ENCODE results near the gene SLC25A10. TPM values are rescaled to one million over a fixed set of nuclear protein-coding genes. Genes with fewer than 3 reads are reported as not detected.
A peak's percentile ranks its signal among the peaks of the same experiment; 100 is the strongest.

SLC25A10 gene
- total and polyA plus RNA-seq, 2 donors (not counting 3 experiments of a cell fraction or from before 2014, with no cell fraction given): 16.7 to 17.2 TPM

DNA sequence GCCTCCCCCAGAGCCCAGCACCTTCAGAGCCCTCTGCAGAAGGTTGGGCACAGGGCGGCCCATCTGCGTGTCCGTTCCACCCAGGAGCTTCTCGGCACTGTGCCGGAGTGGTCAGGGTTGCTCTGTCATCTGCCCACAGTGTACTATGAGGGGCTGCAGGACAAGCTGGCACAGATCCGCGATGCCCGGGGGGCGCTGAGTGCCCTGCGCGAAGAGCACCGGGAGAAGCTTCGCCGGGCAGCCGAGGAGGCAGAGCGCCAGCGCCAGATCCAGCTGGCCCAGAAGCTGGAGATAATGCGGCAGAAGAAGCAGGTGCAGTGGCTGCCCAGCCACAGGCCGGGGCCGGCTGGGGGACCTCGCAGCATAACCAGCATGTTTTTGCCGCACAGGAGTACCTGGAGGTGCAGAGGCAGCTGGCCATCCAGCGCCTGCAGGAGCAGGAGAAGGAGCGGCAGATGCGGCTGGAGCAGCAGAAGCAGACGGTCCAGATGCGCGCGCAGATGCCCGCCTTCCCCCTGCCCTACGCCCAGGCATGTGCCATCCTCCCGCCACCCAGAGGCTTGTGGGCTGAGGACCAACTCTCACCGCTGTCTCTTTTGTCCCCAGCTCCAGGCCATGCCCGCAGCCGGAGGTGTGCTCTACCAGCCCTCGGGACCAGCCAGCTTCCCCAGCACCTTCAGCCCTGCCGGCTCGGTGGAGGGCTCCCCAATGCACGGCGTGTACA, 15.7 kb upstream of the SLC25A10 start:
- ChIA-PET POLR2A (no interaction called here), CTCF (no interaction called here)
- H3K36me3 ChIP-seq (ENCODE audit: control insufficient read depth in 2 of 2, extremely low read depth in 1 of 2, insufficient read depth in 2 of 2, low read length in 2 of 2): peaks cover 20 to 72% of the 10 kb centered on the region in 2 experiments
- intact Hi-C loops (cut with micrococcal nuclease) (no loop called here), dilution Hi-C loops (cut with MboI; ENCODE audit: extremely low pct_ligation_motif_present, low sequenced_read_pairs) (no loop called here)
- H3K9me3 ChIP-seq (replicated peaks; ENCODE audit: control insufficient read depth, insufficient read depth, low read length): no peaks in the 10 kb centered on the region
- no peaks in the 10 kb centered on the region for H3K9me1 ChIP-seq (replicated peaks; ENCODE audit: control insufficient read depth, extremely low read depth, insufficient read depth, low read length)
- TF ChIP-seq EZH2 (IDR thresholded peaks at IDR 0.05; ENCODE audit: borderline replicate concordance, low read depth, low read length, severe bottlenecking): no peak
- peak; percentile 14 for TF ChIP-seq POLR2AphosphoS5 (IDR thresholded peaks at IDR 0.05; ENCODE audit: insufficient read depth, low read depth, low read length)
- H3K27ac ChIP-seq (ENCODE audit: insufficient read depth, low read depth, low read length): no peak overlapping the region
- H3K79me2 ChIP-seq (ENCODE audit: control insufficient read depth, insufficient read depth, low read length): peaks cover 29% of the 10 kb centered on the region
- DNase-seq (ENCODE audit: low read depth, low spot score) (no peak), FAIRE-seq (no peak)
- H4K20me1 ChIP-seq (replicated peaks; ENCODE audit: control insufficient read depth, extremely low read depth, insufficient read depth, low read length): no peaks in the 10 kb centered on the region
- peaks cover under 1% of the 10 kb centered on the region for H3K4me1 ChIP-seq (ENCODE audit: control insufficient read depth, extremely low read depth, insufficient read depth, low read length)
- BruUV-seq (replicated peaks): TSS peak; percentile 12
- no peak overlapping the region for H3K9ac ChIP-seq (replicated peaks; ENCODE audit: extremely low read depth, insufficient read depth, low read length)
- no peaks in the 10 kb centered on the region for H3K27me3 ChIP-seq (ENCODE audit: control insufficient read depth in 2 of 2, insufficient read depth in 2 of 2, low read length in 2 of 2)
- no peak overlapping the region for H3K4me3 ChIP-seq (replicated peaks in 1 of 3; ENCODE audit: insufficient read depth in 1 of 3, low read depth in 1 of 3, low read length in 3 of 3)
- H3K4me2 ChIP-seq (ENCODE audit: insufficient read depth, low read length): no peak overlapping the region
- H2AFZ ChIP-seq (ENCODE audit: low read depth, low read length): no peak overlapping the region

DNA sequence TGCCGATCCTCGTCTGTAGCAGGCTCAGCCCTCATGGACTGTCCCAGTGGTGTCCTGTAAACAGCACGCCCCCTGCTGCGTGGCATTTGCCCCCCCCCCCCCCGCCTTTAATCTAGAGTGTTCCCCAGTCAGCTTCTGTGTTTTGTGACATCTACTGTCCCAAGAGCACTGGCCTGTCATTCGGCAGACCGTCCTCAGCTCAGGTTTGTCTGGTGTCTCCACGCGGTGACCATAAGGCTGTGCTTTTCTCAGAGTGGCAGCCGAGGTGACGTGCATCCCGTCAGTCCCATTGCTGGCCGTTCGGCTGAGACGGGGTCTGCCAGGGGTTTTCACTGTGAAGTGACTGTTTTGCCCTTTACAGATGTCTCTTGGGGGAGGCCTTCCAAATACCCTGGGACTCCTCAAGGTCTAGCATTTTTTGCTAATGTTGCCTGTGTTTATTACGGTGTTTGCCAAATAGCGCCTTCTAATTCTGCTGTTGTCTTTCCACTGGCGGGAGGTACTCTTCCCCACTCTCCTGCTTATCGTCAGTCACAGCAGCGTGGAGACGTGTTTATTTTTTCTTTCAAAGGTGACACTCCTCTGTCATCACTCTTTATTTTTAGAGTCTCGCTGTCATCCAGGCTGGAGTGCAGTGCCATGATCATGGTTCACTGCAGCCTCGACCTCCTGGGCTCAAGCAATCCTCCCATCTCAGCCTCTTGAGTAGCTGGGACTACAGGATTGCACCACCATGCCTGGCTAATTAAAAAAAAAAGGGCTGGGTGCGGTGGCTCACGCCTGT, 14.6 kb upstream of the SLC25A10 start:
- peaks cover 34% of the 10 kb centered on the region for H3K79me2 ChIP-seq (ENCODE audit: control insufficient read depth, insufficient read depth, low read length)
- no peak overlapping the region for H3K4me3 ChIP-seq (replicated peaks in 1 of 3; ENCODE audit: insufficient read depth in 1 of 3, low read depth in 1 of 3, low read length in 3 of 3)
- H3K4me1 ChIP-seq (ENCODE audit: control insufficient read depth, extremely low read depth, insufficient read depth, low read length): peaks cover 10% of the 10 kb centered on the region
- DNase-seq (ENCODE audit: low read depth, low spot score) (no peak), FAIRE-seq (no peak)
- TF ChIP-seq MYC (IDR thresholded peaks at IDR 0.05; ENCODE audit: low read depth, low read length) (no peak), GATA2 (IDR thresholded peaks at IDR 0.05; ENCODE audit: insufficient read depth, insufficient read length, low read depth, low read length) (no peak), FOS (IDR thresholded peaks at IDR 0.05; ENCODE audit: borderline replicate concordance, insufficient read depth, low read length) (no peak), POLR2A (IDR thresholded peaks at IDR 0.05; ENCODE audit: low read depth, low read length) (no peak), JUN (IDR thresholded peaks at IDR 0.05; ENCODE audit: borderline replicate concordance, insufficient read depth, insufficient read length, low read depth) (no peak), EZH2 (IDR thresholded peaks at IDR 0.05; ENCODE audit: borderline replicate concordance, low read depth, low read length, severe bottlenecking) (no peak), POLR2AphosphoS5 (IDR thresholded peaks at IDR 0.05; ENCODE audit: insufficient read depth, low read depth, low read length) (no peak)
- TF ChIP-seq, protein P1, sequence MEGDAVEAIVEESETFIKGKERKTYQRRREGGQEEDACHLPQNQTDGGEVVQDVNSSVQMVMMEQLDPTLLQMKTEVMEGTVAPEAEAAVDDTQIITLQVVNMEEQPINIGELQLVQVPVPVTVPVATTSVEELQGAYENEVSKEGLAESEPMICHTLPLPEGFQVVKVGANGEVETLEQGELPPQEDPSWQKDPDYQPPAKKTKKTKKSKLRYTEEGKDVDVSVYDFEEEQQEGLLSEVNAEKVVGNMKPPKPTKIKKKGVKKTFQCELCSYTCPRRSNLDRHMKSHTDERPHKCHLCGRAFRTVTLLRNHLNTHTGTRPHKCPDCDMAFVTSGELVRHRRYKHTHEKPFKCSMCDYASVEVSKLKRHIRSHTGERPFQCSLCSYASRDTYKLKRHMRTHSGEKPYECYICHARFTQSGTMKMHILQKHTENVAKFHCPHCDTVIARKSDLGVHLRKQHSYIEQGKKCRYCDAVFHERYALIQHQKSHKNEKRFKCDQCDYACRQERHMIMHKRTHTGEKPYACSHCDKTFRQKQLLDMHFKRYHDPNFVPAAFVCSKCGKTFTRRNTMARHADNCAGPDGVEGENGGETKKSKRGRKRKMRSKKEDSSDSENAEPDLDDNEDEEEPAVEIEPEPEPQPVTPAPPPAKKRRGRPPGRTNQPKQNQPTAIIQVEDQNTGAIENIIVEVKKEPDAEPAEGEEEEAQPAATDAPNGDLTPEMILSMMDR (IDR thresholded peaks at IDR 0.05; ENCODE audit: extremely low read depth in 1 of 2, insufficient read depth in 1 of 2, low read depth in 1 of 2, low read length in 2 of 2): no peak
- TF ChIP-seq, protein P2, sequence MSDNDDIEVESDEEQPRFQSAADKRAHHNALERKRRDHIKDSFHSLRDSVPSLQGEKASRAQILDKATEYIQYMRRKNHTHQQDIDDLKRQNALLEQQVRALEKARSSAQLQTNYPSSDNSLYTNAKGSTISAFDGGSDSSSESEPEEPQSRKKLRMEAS (IDR thresholded peaks at IDR 0.05; ENCODE audit: insufficient read depth, insufficient read length): no peak
- no peaks in the 10 kb centered on the region for H3K27me3 ChIP-seq (ENCODE audit: control insufficient read depth in 2 of 2, insufficient read depth in 2 of 2, low read length in 2 of 2)
- intact Hi-C loops (cut with micrococcal nuclease) (no loop called here), dilution Hi-C loops (cut with MboI; ENCODE audit: extremely low pct_ligation_motif_present, low sequenced_read_pairs) (no loop called here)
- no peaks in the 10 kb centered on the region for H3K9me3 ChIP-seq (replicated peaks; ENCODE audit: control insufficient read depth, insufficient read depth, low read length)
- H3K9me1 ChIP-seq (replicated peaks; ENCODE audit: control insufficient read depth, extremely low read depth, insufficient read depth, low read length): no peaks in the 10 kb centered on the region
- H3K4me2 ChIP-seq (ENCODE audit: insufficient read depth, low read length): no peak overlapping the region
- no TSS peak for BruUV-seq (replicated peaks)
- POLR2A ChIA-PET: no interaction called here
- peaks cover 17 to 65% of the 10 kb centered on the region in 2 experiments for H3K36me3 ChIP-seq (ENCODE audit: control insufficient read depth in 2 of 2, extremely low read depth in 1 of 2, insufficient read depth in 2 of 2, low read length in 2 of 2)
- CTCF ChIA-PET: no interaction called here
- H4K20me1 ChIP-seq (replicated peaks; ENCODE audit: control insufficient read depth, extremely low read depth, insufficient read depth, low read length): no peaks in the 10 kb centered on the region
- no peak overlapping the region for H3K27ac ChIP-seq (ENCODE audit: insufficient read depth, low read depth, low read length)
- H3K9ac ChIP-seq (replicated peaks; ENCODE audit: extremely low read depth, insufficient read depth, low read length): no peak overlapping the region
- no peak overlapping the region for H2AFZ ChIP-seq (ENCODE audit: low read depth, low read length)
